ENCODE data around the gene AGPAT4. TPM values are rescaled to one million over a fixed set of nuclear protein-coding genes. Genes with fewer than 3 reads are reported as not detected.

AGPAT4 gene
- polyA plus RNA-seq, 1 of the 3 experiments (the other 2 are of a cell fraction): 3.9 TPM

DNA sequence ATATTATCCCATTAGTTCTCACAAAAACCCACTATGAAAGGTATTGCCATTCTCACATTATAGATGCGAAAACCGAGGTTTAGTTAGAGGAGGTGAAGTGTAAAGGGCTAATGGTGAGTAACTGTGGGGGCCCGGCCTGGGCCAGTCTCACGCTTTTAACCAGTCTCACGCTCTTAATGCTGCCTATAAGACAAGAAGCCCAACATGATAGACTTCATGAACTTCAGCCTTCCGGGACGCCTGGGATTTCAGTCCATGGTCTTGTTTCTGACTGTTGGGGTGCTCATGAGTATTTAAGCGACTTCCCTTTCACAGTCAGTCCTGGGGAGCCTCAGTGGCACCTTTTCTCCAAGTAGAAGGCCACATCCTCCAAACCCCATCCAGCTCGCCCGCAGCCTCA, 31.7 kb downstream of the AGPAT4 start:
- Histone ChIP-seq H2AFZ (ENCODE audit: low read depth) (no peak overlapping the region), H3K27me3 (ENCODE audit: insufficient read depth) (no peaks in the 10 kb centered on the region), H3K9me3 (no peaks in the 10 kb centered on the region), H3K9ac (no peak overlapping the region), H3K4me1 (ENCODE audit: control insufficient read depth in 1 of 2, insufficient read depth in 2 of 2, low read depth in 1 of 2, low read length in 1 of 2) (no peaks in the 10 kb centered on the region; a peak in 1 of 4 replicates), H3K4me2 (no peak overlapping the region), H3K27ac (ENCODE audit: low read depth in 2 of 2, low read length in 1 of 2) (no peak overlapping the region), H3K9me2 (no peaks in the 10 kb centered on the region), H3K36me3 (replicated peaks in 1 of 2; ENCODE audit: control insufficient read depth in 1 of 2, insufficient read depth in 2 of 2, low read length in 1 of 2) (no peaks in the 10 kb centered on the region), H3K79me2 (ENCODE audit: insufficient read depth) (peaks cover 10% of the 10 kb centered on the region; the same call in 1 of the 2 replicates), H4K20me1 (ENCODE audit: insufficient read depth) (no peaks in the 10 kb centered on the region), H3F3A (replicated peaks; ENCODE audit: insufficient read depth) (no peaks in the 10 kb centered on the region), H3K4me3 (ENCODE audit: low read depth in 2 of 2, low read length in 1 of 2) (no peak overlapping the region)
- POLR2A ChIA-PET: no interaction called here
- CTCF ChIA-PET: no interaction called here
- 95% methylated on average over 9 of the region's 10 CpGs for WGBS (ENCODE audit: low lambda C conversion rate)
- TF ChIP-seq YY1 (IDR thresholded peaks at IDR 0.05; ENCODE audit: low read depth): no peak
- TF ChIP-seq JUND (IDR thresholded peaks at IDR 0.05): no peak
- TF ChIP-seq SIN3A (IDR thresholded peaks at IDR 0.05; ENCODE audit: borderline replicate concordance, low read depth, low read length): no peak
- TF ChIP-seq, protein P1, sequence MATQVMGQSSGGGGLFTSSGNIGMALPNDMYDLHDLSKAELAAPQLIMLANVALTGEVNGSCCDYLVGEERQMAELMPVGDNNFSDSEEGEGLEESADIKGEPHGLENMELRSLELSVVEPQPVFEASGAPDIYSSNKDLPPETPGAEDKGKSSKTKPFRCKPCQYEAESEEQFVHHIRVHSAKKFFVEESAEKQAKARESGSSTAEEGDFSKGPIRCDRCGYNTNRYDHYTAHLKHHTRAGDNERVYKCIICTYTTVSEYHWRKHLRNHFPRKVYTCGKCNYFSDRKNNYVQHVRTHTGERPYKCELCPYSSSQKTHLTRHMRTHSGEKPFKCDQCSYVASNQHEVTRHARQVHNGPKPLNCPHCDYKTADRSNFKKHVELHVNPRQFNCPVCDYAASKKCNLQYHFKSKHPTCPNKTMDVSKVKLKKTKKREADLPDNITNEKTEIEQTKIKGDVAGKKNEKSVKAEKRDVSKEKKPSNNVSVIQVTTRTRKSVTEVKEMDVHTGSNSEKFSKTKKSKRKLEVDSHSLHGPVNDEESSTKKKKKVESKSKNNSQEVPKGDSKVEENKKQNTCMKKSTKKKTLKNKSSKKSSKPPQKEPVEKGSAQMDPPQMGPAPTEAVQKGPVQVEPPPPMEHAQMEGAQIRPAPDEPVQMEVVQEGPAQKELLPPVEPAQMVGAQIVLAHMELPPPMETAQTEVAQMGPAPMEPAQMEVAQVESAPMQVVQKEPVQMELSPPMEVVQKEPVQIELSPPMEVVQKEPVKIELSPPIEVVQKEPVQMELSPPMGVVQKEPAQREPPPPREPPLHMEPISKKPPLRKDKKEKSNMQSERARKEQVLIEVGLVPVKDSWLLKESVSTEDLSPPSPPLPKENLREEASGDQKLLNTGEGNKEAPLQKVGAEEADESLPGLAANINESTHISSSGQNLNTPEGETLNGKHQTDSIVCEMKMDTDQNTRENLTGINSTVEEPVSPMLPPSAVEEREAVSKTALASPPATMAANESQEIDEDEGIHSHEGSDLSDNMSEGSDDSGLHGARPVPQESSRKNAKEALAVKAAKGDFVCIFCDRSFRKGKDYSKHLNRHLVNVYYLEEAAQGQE (IDR thresholded peaks at IDR 0.05; ENCODE audit: low read depth, low read length): no peak
- TF ChIP-seq PBX3 (IDR thresholded peaks at IDR 0.05): no peak
- TF ChIP-seq FOSL2 (IDR thresholded peaks at IDR 0.05; ENCODE audit: borderline replicate concordance, low read depth): no peak
- no peak for TF ChIP-seq MEF2A (IDR thresholded peaks at IDR 0.05; ENCODE audit: borderline replicate concordance, low read depth)
- TF ChIP-seq GATA2 (CRISPR knock-in tag; IDR thresholded peaks at IDR 0.05): no peak
- no peak for TF ChIP-seq POLR2AphosphoS5 (IDR thresholded peaks at IDR 0.05; ENCODE audit: low read depth, low read length)
- TF ChIP-seq ZBTB33 (IDR thresholded peaks at IDR 0.05; ENCODE audit: borderline replicate concordance, low read depth): no peak
- no peak for DNase-seq

DNA sequence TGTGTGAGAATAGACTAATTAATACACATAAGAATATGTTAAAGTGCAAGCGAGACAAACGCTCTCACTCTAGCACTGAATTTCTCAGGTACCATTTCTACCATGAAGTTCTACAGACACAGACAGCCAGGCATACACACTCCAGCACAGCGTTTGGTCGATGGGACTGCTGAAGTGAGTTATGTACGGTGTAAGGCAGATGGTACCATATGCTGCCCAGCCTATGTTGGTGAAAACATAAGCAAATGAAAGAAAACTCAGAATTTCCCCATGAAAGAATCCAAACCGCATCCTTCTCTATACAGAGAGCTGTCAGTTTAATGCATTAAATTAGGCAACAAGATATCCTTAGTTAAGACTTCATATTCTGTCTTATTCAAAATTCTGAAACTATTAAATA, 34.9 kb downstream of the AGPAT4 start:
- DNase-seq: no peak
- H3K36me3 ChIP-seq (replicated peaks in 1 of 2; ENCODE audit: control insufficient read depth in 1 of 2, insufficient read depth in 2 of 2, low read length in 1 of 2): no peaks in the 10 kb centered on the region
- POLR2A ChIA-PET: no interaction called here
- H3K4me1 ChIP-seq (ENCODE audit: control insufficient read depth in 1 of 2, insufficient read depth in 2 of 2, low read depth in 1 of 2, low read length in 1 of 2): peaks cover 9 to 12% of the 10 kb centered on the region in 2 experiments; a peak in 3 of 4 replicates
- no peak overlapping the region for H3K4me3 ChIP-seq (ENCODE audit: low read depth in 2 of 2, low read length in 1 of 2)
- H3K4me2 ChIP-seq: no peak overlapping the region
- TF ChIP-seq RFX5 (IDR thresholded peaks at IDR 0.05; ENCODE audit: low read length) (no peak), FOXJ3 (CRISPR knock-in tag; IDR thresholded peaks at IDR 0.05) (no peak), ZBTB33 (IDR thresholded peaks at IDR 0.05; ENCODE audit: borderline replicate concordance, low read depth) (no peak), GATA2 (CRISPR knock-in tag; IDR thresholded peaks at IDR 0.05) (no peak), ELF1 (IDR thresholded peaks at IDR 0.05) (no peak), RAD21 (IDR thresholded peaks at IDR 0.05; ENCODE audit: low read length) (no peak), FOSL2 (IDR thresholded peaks at IDR 0.05; ENCODE audit: borderline replicate concordance, low read depth) (no peak), FOXM1 (IDR thresholded peaks at IDR 0.05; ENCODE audit: low read depth) (no peak), TAF1 (IDR thresholded peaks at IDR 0.05; ENCODE audit: borderline replicate concordance, low read depth, low read length) (no peak), YY1 (IDR thresholded peaks at IDR 0.05; ENCODE audit: low read depth) (no peak)
- TF ChIP-seq, protein P2, sequence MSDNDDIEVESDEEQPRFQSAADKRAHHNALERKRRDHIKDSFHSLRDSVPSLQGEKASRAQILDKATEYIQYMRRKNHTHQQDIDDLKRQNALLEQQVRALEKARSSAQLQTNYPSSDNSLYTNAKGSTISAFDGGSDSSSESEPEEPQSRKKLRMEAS (IDR thresholded peaks at IDR 0.05; ENCODE audit: low read depth): no peak
- no peak overlapping the region for H2AFZ ChIP-seq (ENCODE audit: low read depth)
- no peak overlapping the region for H3K9ac ChIP-seq
- H3K9me3 ChIP-seq: no peaks in the 10 kb centered on the region
- CTCF ChIA-PET: interaction anchor here (1.4 kb wide), 1 partner anchor 69 kb away, joined by 3 read pairs; no protein-coding TSS in a partner anchor
- no peaks in the 10 kb centered on the region for H3K27me3 ChIP-seq (ENCODE audit: insufficient read depth)
- over 99% methylated on average over 6 of the region's 6 CpGs for WGBS (ENCODE audit: low lambda C conversion rate)
- H4K20me1 ChIP-seq (ENCODE audit: insufficient read depth): no peaks in the 10 kb centered on the region
- peaks cover 12% of the 10 kb centered on the region; the same call in 1 of the 2 replicates for H3K79me2 ChIP-seq (ENCODE audit: insufficient read depth)
- no peaks in the 10 kb centered on the region for H3K9me2 ChIP-seq
- no peak overlapping the region for H3K27ac ChIP-seq (ENCODE audit: low read depth in 2 of 2, low read length in 1 of 2)
- no peaks in the 10 kb centered on the region for H3F3A ChIP-seq (replicated peaks; ENCODE audit: insufficient read depth)
